ENCODE data around the gene CCDC69. TPM values are rescaled to one million over a fixed set of nuclear protein-coding genes. Genes with fewer than 3 reads are reported as not detected.

CCDC69 gene
- total and polyA plus RNA-seq, 10 of the 15 experiments (the other 5 are each of a cell fraction or from before 2014, with no cell fraction given): 13.5 to 106 (median 70.1) TPM

GRCh38 chr5:151205411-151205810 is 18.5 kb downstream of the CCDC69 start (continued):
- no peak for TF ChIP-seq RELB (IDR thresholded peaks at IDR 0.05; ENCODE audit: low read depth)
- TF ChIP-seq, protein P1, sequence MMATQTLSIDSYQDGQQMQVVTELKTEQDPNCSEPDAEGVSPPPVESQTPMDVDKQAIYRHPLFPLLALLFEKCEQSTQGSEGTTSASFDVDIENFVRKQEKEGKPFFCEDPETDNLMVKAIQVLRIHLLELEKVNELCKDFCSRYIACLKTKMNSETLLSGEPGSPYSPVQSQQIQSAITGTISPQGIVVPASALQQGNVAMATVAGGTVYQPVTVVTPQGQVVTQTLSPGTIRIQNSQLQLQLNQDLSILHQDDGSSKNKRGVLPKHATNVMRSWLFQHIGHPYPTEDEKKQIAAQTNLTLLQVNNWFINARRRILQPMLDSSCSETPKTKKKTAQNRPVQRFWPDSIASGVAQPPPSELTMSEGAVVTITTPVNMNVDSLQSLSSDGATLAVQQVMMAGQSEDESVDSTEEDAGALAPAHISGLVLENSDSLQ (IDR thresholded peaks at IDR 0.05): no peak
- no peak for TF ChIP-seq NFXL1 (IDR thresholded peaks at IDR 0.05; ENCODE audit: borderline replicate concordance)
- TF ChIP-seq GATAD2B (conservative IDR thresholded peaks at IDR 0.05; ENCODE audit: low read depth): no peak
- TF ChIP-seq LARP7 (IDR thresholded peaks at IDR 0.05): no peak
- no peak for TF ChIP-seq STAT1 (conservative IDR thresholded peaks at IDR 0.05)
- no peak for TF ChIP-seq ZNF622 (IDR thresholded peaks at IDR 0.05)
- no peak for TF ChIP-seq EGR1 (IDR thresholded peaks at IDR 0.05; ENCODE audit: borderline replicate concordance in 1 of 2, low read depth in 2 of 2, low read length in 2 of 2)
- TF ChIP-seq RAD51 (IDR thresholded peaks at IDR 0.05): no peak

DNA sequence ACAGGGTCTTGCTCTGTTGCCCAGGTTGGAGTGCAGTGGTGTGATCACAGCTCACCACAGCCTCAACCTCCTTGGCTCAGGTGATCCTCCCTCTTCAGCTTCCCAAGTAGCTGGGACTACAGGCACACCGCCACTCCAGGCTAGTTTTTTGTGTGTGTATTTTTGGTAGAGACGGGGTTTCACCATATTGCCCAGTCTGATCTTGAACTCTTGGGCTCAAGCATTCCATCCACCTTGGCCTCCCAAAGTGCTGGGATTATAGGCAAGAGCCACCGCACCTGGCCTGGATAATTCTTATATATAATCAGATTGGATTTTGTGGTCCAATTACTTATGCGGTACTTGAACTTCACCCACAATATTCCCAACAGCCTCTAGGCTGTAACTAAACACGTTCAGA is 19.8 kb downstream of the CCDC69 start:
- Histone ChIP-seq H3K36me3 (ENCODE audit: control insufficient read depth in 2 of 2, insufficient read depth in 2 of 2, low read length in 1 of 2) (peaks cover 6 to 23% of the 10 kb centered on the region in 2 experiments; a peak in 3 of 4 replicates), H3K9ac (ENCODE audit: control insufficient read depth, insufficient read depth, low read length) (no peak overlapping the region), H3K4me3 (no peak overlapping the region), H3K27me3 (replicated peaks in 1 of 2; ENCODE audit: control insufficient read depth in 2 of 2, insufficient read depth in 2 of 2, low read length in 1 of 2) (no peaks in the 10 kb centered on the region), H3K4me2 (ENCODE audit: control insufficient read depth, insufficient read depth) (no peak overlapping the region), H2AFZ (ENCODE audit: control insufficient read depth, low read depth, low read length) (no peak overlapping the region), H3K9me3 (replicated peaks; ENCODE audit: control insufficient read depth, insufficient read depth, low read length) (no peaks in the 10 kb centered on the region), H3K27ac (ENCODE audit: control insufficient read depth, insufficient read depth) (no peak overlapping the region), H3K4me1 (ENCODE audit: control insufficient read depth, insufficient read depth, low read length) (peaks cover 6% of the 10 kb centered on the region), H3K79me2 (ENCODE audit: control insufficient read depth, insufficient read depth, low read length) (peaks cover 7% of the 10 kb centered on the region), H4K20me1 (ENCODE audit: control insufficient read depth, insufficient read depth) (no peaks in the 10 kb centered on the region)
- ChIA-PET SMC1A (ENCODE audit: uncharacterized antibody, unreplicated experiment) (interaction anchor here (0.7 to 1.0 kb wide), 3 partner anchors 10 to 62 kb away, joined by 3 read pairs; no protein-coding TSS in a partner anchor), CTCF (interaction anchor here (0.6 kb wide), 1 partner anchor 35 kb away, joined by 3 read pairs; no protein-coding TSS in a partner anchor), RAD21 (ENCODE audit: unreplicated experiment) (interaction anchor here (1.1 to 1.2 kb wide), 2 partner anchors 30 to 39 kb away, joined by 3 read pairs; no protein-coding TSS in a partner anchor), POLR2A (interaction anchor here (1.7 kb wide), 1 partner anchor 10 kb away, joined by 3 read pairs; no protein-coding TSS in a partner anchor)
- in situ Hi-C loops (cut with MboI): no loop called here
- no TSS peak for BruUV-seq (replicated peaks)
- intact Hi-C loops (cut with micrococcal nuclease; ENCODE audit: unreplicated experiment): no loop called here
- FAIRE-seq (no peak), DNase-seq (ENCODE audit: low read depth, low spot score) (no peak), ATAC-seq (no peak)
- WGBS (ENCODE audit: insufficient coverage, insufficient replicate concordance, low lambda C conversion rate, missing lambda C conversion rate): 100% methylated on average over 5 of the region's 5 CpGs
- TF ChIP-seq NRF1 (conservative IDR thresholded peaks at IDR 0.05; ENCODE audit: low read depth, low read length): no peak
- TF ChIP-seq NFYA (IDR thresholded peaks at IDR 0.05; ENCODE audit: borderline replicate concordance, low read depth, low read length): no peak
- TF ChIP-seq SP1 (IDR thresholded peaks at IDR 0.05; ENCODE audit: low read depth, low read length): no peak
- no peak for TF ChIP-seq IRF5 (IDR thresholded peaks at IDR 0.05; ENCODE audit: borderline replicate concordance)
- TF ChIP-seq ZZZ3 (IDR thresholded peaks at IDR 0.05; ENCODE audit: control insufficient read depth, insufficient read length, low read depth): no peak
- no peak for TF ChIP-seq SIX5 (IDR thresholded peaks at IDR 0.05; ENCODE audit: low read depth, low read length, severe bottlenecking)
- TF ChIP-seq MTA2 (IDR thresholded peaks at IDR 0.05; ENCODE audit: low read depth): no peak
- no peak for TF ChIP-seq ZNF217 (IDR thresholded peaks at IDR 0.05)
- TF ChIP-seq SUZ12 (IDR thresholded peaks at IDR 0.05; ENCODE audit: unreplicated experiment): no peak
- TF ChIP-seq RFX5 (IDR thresholded peaks at IDR 0.05; ENCODE audit: low read depth, low read length): no peak
- TF ChIP-seq DPF2 (IDR thresholded peaks at IDR 0.05): no peak
- no peak for TF ChIP-seq SRF (IDR thresholded peaks at IDR 0.05; ENCODE audit: low read depth in 2 of 2, low read length in 2 of 2)
- no peak for TF ChIP-seq ASH2L (IDR thresholded peaks at IDR 0.05; ENCODE audit: borderline replicate concordance, low read depth)

All from GM12878 (cell line).